ENCODE data around the gene RAB20.
"Not testable (repeated sequence)": the region's sequence is repeated elsewhere in the genome, so short reads cannot be mapped to it uniquely, and the experiment has no call there.

RAB20 gene

DNA sequence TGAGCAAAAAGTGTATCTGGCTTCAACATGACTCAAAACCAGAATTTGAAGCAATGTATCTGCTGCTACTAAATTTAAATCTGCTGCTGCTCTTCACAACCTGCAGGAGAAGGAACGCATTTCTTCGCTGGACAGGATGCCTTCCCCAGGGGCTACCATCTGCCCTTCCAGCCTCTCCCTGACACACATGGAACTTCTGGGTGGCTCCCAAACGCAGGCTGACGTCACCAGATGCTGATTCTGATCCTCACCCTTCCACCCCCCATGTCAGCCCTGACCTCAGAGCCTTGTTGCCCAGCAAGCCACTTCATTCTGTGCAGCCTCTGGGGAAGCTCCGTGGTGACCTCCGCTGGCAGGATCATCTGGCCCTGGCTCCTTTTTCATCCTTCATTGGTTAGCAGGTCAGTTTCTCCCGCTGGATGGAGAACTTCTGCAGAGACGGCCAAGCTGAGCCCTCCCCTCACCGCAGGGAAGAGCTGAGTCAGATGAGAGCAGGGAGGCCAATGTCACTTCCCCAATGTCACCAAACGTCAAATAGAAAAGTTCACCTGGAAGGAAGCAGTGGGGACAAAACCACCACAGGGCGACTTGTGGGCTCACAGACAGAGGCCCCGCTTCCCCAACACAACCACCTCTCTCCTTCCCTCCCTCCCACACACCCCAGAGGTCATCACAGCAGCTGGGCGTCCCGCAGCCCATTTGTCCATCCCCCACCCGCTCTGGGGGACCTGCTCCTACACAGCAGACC, 14.0 kb upstream of the RAB20 start:
- DNase-seq = peak; percentile 38 to 56

- DNase-seq = no peak
These were observed 12.6 kb upstream of the RAB20 start for GRCh38 chr13:110574161-110574560.

- DNase-seq = no peak
These were observed 11.2 kb upstream of the RAB20 start for GRCh38 chr13:110572778-110573118.

DNA sequence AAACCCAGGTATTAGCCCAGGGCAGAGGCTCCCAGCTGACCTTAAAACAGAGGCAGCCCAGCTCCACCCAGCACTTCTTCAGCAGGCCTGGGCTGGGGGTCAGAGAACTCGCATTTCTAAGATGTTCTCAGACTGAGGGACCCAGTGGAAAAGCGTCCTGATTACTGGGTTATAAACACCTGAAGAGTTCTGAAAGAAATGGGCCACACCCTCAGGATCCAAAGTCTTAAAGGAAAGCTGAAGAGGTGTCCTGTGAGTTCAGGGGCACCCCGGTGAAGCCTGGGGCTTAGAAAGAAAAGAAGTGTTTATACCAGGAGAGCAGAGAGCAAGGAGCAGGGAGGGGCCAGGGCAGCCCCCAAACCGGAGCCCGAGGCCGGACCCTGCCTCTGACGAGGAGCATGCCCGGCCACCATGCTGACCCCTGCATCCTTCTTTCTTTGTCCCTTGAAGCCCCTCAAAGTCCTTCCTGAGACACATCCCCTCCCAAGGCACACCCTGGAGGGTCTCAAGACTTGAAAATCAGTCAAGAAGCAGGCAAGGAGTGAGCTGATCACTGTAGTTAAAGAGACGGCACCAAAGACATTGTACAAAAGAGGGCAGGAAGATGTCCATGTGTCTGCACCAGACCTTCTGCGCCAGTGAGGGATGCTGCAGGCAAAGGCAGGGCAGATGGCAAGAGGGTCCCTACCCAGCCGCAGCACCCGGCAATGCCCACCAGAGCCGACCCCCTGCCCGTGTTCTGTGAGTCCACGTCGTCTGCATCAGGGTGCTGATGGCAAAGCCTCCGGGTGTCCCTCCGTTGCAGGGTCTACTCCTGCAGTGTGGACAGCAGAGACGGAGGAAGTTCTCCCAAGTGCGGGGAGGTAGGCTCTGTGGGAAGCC, 10.6 kb upstream of the RAB20 start:
- no peak for DNase-seq

- no peak for DNase-seq
These were observed 9.4 kb upstream of the RAB20 start for GRCh38 chr13:110570886-110571285.

DNA sequence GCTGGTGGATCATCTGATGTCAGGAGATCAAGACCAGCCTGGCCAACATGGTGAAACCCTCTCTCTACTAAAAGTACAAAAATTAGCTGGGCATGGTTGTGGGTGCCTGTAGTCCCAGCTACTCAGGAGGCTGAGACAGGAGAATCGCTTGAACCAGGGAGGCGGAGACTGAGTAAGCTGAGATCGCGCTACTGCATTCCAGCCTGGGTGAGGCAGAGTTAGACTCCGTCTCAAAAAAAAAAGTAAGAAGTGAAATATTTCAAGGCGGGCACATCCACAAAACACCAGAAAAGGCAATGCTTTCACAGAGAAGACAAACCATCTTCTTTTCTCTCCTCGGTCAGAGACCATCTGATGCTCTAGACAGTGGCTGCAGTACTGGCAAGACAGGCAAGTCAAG, 8.4 kb upstream of the RAB20 start:
- not testable (repeated sequence) for DNase-seq

DNA sequence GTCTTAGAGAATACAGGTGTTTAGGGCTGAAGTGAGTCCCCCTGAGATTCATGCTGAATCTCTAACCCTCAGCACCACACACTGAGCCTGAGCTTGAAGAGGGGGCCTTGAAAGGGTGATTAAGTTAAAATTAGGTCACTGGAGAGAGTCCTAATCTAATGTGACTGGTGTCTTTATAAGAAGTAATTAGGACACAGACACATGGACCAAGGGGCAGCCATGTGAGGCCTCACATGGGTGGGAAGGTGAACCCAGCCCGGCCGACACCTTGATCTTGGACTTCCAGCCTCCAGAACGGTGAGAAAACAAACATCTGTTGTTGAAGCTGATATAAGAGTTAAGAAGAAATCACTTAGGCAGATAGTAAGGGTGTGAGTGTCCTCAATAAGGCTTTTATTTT, 7.1 kb upstream of the RAB20 start:
- DNase-seq = no peak

DNA sequence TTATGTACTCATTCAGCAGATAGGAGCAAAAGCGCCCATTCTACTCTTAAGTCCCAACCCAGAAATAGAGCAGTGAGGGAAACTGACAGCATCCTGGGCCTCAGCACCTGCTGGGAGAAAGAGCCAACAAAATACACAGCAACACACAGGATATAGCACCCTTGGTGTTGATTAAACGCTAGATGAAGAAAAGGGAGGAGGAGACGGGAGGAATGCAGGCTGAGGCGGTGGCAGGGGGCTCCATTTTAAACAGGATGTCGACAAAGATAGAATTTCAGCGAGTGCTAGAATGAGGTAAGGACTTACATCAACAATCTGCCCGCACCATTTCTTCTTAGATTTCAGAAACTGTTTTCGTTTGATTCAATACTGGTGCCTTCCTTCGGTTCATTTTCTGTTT, 4.6 kb upstream of the RAB20 start:
- DNase-seq = no peak

- DNase-seq = no peak
These were observed 3.8 kb upstream of the RAB20 start for GRCh38 chr13:110565296-110565695.

GRCh38 chr13:110564472-110564985, 3.0 kb upstream of the RAB20 start:
- DNase-seq = no peak

DNA sequence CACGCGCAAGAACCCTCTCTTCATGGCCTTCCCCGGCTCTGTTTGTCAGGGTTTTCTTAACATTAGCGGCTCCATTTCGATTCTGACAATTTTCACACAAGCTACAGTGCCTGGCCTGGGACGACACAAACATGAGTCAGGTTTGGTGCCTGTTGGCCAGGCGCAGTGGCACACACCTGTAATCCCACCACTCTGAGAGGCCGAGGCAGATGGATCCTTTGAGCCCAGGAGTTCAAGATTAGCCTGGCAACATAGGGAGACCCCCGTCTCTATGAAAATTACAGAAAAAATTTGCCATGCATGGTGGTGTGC, 1.9 kb upstream of the RAB20 start:
- no peak for DNase-seq

GRCh38 chr13:110562696-110563462, 1.4 kb upstream of the RAB20 start:
- no peak for DNase-seq

- DNase-seq = peak; percentile 56 to 68
These were observed 595 bp upstream of the RAB20 start for GRCh38 chr13:110562036-110562597.

GRCh38 chr13:110560601-110561343, 750 bp downstream of the RAB20 start:
- DNase-seq = peak; percentile 45 to 61

GRCh38 chr13:110559986-110560385, 1.5 kb downstream of the RAB20 start:
- no peak for DNase-seq

- DNase-seq = peak in 1 of 2 donors; percentile 34
These were observed 2.0 kb downstream of the RAB20 start for GRCh38 chr13:110559429-110559943.

- DNase-seq = no peak
These were observed 3.8 kb downstream of the RAB20 start for GRCh38 chr13:110557610-110558305.

GRCh38 chr13:110557082-110557481, 4.4 kb downstream of the RAB20 start:
- no peak for DNase-seq

DNA sequence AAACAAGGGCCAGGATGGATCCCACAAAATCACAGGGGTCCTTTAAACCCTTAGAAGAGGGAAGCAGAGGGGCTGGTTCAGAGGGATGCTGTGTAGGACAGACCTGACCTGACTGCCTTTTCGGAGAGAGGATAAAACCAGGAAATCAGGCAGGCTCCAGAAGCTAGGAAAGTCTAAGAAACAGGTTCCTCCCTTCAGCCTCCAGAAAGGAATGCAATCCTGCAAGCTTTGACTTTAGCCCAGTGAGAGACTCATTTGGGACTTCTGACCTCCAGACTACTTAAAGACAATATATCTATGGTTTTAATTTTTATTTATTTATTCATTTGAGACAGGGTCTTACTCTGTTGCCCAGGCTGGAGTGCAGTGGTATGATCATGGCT, 5.3 kb downstream of the RAB20 start:
- no peak for DNase-seq

GRCh38 chr13:110555601-110556223, 5.8 kb downstream of the RAB20 start:
- peak; percentile 53 to 60 for DNase-seq

- no peak for DNase-seq
These were observed 6.6 kb downstream of the RAB20 start for GRCh38 chr13:110554946-110555345.

Measured in inflammatory macrophage (primary cell).